Measurements from ENCODE around the gene ADAM20.
"Not testable (repeated sequence)": the region's sequence is repeated elsewhere in the genome, so short reads cannot be mapped to it uniquely, and the experiment has no call there.

Gene ADAM20

DNA sequence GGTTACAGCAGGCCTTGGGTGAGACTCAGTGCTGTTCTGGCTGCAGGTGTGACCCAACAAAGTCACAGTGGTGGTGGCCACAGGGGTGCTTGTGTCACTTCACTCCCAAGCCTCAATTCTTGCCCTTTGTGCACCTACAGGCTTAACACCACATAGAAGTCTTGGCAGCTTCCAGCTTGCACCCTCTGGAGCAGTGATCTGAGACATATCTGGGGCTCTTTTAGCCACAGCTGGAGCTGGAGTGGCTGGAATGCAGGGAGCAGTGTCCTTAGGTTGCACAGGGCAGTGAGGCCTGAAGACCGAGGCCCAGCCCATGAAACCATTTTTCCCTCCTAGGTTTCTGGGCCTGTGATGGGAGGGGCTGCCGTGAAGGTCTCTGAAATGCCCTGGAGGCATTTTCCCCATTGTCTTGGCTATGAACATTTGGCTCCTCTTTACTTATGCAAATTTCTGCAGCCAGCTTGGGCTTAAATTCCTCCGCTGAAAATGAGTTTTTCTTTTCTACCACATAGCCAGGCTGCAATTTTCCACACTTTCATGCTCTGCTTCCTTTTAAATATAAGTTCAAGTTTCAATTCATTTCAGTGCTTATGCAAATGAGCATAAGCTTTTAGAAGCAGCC is 45.1 kb downstream of the ADAM20 start:
- TF ChIP-seq EZH2phosphoT487 (IDR thresholded peaks at IDR 0.05; ENCODE audit: low read length) (no peak), EZH2 (optimal IDR thresholded peaks at IDR 0.05; ENCODE audit: low read depth, low read length) (no peak)
- TF ChIP-seq, protein P1, sequence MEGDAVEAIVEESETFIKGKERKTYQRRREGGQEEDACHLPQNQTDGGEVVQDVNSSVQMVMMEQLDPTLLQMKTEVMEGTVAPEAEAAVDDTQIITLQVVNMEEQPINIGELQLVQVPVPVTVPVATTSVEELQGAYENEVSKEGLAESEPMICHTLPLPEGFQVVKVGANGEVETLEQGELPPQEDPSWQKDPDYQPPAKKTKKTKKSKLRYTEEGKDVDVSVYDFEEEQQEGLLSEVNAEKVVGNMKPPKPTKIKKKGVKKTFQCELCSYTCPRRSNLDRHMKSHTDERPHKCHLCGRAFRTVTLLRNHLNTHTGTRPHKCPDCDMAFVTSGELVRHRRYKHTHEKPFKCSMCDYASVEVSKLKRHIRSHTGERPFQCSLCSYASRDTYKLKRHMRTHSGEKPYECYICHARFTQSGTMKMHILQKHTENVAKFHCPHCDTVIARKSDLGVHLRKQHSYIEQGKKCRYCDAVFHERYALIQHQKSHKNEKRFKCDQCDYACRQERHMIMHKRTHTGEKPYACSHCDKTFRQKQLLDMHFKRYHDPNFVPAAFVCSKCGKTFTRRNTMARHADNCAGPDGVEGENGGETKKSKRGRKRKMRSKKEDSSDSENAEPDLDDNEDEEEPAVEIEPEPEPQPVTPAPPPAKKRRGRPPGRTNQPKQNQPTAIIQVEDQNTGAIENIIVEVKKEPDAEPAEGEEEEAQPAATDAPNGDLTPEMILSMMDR (IDR thresholded peaks at IDR 0.05; ENCODE audit: low read length): no peak
- Histone ChIP-seq H3K4me2 (ENCODE audit: low read depth, low read length) (no peak overlapping the region), H3K9me3 (replicated peaks; ENCODE audit: insufficient read depth, low read length) (no peaks in the 10 kb centered on the region), H3K27ac (ENCODE audit: low read length) (no peak overlapping the region), H3K9me2 (replicated peaks; ENCODE audit: insufficient read depth, low read length) (no peaks in the 10 kb centered on the region), H4K20me1 (ENCODE audit: insufficient read depth, low read length) (no peaks in the 10 kb centered on the region), H3F3A (ENCODE audit: insufficient read depth, low read length) (no peaks in the 10 kb centered on the region), H3K36me3 (replicated peaks; ENCODE audit: insufficient read depth, low read length) (no peaks in the 10 kb centered on the region), H3K9ac (ENCODE audit: low read length) (no peak overlapping the region), H3K4me1 (ENCODE audit: low read length) (no peaks in the 10 kb centered on the region), H2AFZ (ENCODE audit: low read length) (no peak overlapping the region), H3K79me2 (ENCODE audit: low read length) (no peaks in the 10 kb centered on the region), H3K27me3 (replicated peaks; ENCODE audit: insufficient read depth, low read length) (no peaks in the 10 kb centered on the region), H3K4me3 (ENCODE audit: low read length) (no peak overlapping the region)
- no peak for DNase-seq

DNA sequence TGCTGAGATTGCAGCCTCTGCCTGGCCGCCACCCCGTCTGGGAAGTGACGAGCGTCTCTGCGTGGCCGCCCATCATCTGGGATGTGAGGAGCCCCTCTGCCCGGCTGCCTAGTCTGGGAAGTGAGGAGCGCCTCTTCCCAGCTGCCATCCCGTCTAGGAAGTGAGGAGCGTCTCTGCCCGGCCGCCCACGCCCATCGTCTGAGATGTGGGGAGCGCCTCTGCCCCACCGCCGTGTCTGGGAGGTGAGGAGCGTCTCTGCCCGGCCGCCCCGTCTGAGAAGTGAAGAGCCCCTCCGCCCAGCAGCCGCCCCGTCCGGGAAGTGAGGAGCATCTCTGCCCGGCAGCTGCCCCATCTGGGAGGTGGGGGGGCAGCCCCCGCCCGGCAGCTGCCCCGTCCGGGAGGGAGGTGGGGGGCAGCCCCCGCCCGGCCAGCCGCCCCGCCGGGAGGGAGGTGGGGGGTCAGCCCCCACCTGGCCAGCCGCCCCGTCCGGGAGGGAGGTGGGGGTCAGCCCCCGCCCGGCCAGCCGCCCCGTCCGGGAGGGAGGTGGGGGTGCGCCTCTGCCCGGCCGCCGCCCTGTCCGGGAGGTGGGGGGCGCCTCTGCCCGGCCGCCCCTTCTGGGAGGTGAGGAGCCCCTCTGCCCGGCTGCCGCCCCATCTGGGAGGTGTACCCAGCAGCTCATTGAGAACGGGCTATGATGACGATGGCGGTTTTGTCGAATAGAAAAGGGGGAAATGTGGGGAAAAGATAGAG is 57.3 kb downstream of the ADAM20 start:
- H3K79me2 ChIP-seq (ENCODE audit: low read length); H2AFZ ChIP-seq (ENCODE audit: low read length); H3F3A ChIP-seq (ENCODE audit: insufficient read depth, low read length): not testable (repeated sequence)

DNA sequence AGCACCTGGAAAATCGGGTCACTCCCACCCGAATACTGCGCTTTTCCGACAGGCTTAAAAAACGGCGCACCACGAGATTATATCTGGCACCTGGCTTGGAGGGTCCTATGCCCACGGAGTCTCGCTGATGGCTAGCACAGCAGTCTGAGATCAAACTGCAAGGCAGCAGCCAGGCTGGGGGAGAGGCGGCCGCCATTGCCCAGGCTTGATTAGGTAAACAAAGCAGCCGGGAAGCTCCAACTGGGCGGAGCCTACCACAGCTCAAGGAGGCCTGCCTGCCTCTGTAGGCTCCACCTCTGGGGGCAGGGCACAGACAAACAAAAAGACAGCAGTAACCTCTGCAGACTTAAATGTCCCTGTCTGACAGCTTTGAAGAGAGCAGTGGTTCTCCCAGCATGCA is 59.3 kb downstream of the ADAM20 start:
- not testable (repeated sequence) for DNase-seq; H3K9me3 ChIP-seq (replicated peaks; ENCODE audit: insufficient read depth, low read length); H3K27ac ChIP-seq (ENCODE audit: low read length); H3K4me1 ChIP-seq (ENCODE audit: low read length); H3K4me2 ChIP-seq (ENCODE audit: low read depth, low read length); H4K20me1 ChIP-seq (ENCODE audit: insufficient read depth, low read length); H3K9me2 ChIP-seq (replicated peaks; ENCODE audit: insufficient read depth, low read length); H3K4me3 ChIP-seq (ENCODE audit: low read length); H3F3A ChIP-seq (ENCODE audit: insufficient read depth, low read length); H3K27me3 ChIP-seq (replicated peaks; ENCODE audit: insufficient read depth, low read length); H2AFZ ChIP-seq (ENCODE audit: low read length); H3K9ac ChIP-seq (ENCODE audit: low read length); H3K36me3 ChIP-seq (replicated peaks; ENCODE audit: insufficient read depth, low read length); H3K79me2 ChIP-seq (ENCODE audit: low read length)

More for the DNA sequence above, 57.3 kb downstream of the ADAM20 start:
- not testable (repeated sequence) for H4K20me1 ChIP-seq (ENCODE audit: insufficient read depth, low read length); H3K9me3 ChIP-seq (replicated peaks; ENCODE audit: insufficient read depth, low read length); DNase-seq; H3K36me3 ChIP-seq (replicated peaks; ENCODE audit: insufficient read depth, low read length); H3K4me1 ChIP-seq (ENCODE audit: low read length); H3K27ac ChIP-seq (ENCODE audit: low read length); H3K4me2 ChIP-seq (ENCODE audit: low read depth, low read length); H3K9me2 ChIP-seq (replicated peaks; ENCODE audit: insufficient read depth, low read length); H3K9ac ChIP-seq (ENCODE audit: low read length); H3K27me3 ChIP-seq (replicated peaks; ENCODE audit: insufficient read depth, low read length); H3K4me3 ChIP-seq (ENCODE audit: low read length)

DNA sequence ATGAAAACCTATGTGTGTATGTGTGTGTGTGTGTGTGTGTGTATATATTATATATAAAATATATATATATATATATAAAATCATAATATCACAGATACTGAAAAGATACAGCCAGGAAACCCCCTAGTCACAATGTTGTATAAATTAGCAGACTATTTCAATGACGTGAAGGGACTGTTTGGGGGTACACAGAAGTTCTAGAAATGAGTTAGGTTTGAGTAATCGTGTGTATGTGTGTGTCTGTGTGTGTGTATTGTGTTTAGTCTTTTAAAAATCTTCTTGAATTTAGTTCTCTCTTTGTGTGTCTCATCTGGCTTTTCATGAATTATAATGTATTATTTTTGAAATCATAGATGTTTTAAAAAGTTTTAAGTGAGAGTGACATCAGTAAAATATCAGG is 61.0 kb downstream of the ADAM20 start:
- no peaks in the 10 kb centered on the region for H3K9me2 ChIP-seq (replicated peaks; ENCODE audit: insufficient read depth, low read length)
- no peak overlapping the region for H3K4me3 ChIP-seq (ENCODE audit: low read length)
- H3K9ac ChIP-seq (ENCODE audit: low read length): no peak overlapping the region
- H3K36me3 ChIP-seq (replicated peaks; ENCODE audit: insufficient read depth, low read length): no peaks in the 10 kb centered on the region
- H3K79me2 ChIP-seq (ENCODE audit: low read length): no peaks in the 10 kb centered on the region
- no peaks in the 10 kb centered on the region for H3K27me3 ChIP-seq (replicated peaks; ENCODE audit: insufficient read depth, low read length)
- TF ChIP-seq EZH2phosphoT487 (IDR thresholded peaks at IDR 0.05; ENCODE audit: low read length) (no peak), EZH2 (optimal IDR thresholded peaks at IDR 0.05; ENCODE audit: low read depth, low read length) (no peak)
- TF ChIP-seq, protein P1 (IDR thresholded peaks at IDR 0.05; ENCODE audit: low read length): no peak
- H4K20me1 ChIP-seq (ENCODE audit: insufficient read depth, low read length): no peaks in the 10 kb centered on the region
- no peak overlapping the region for H3K4me2 ChIP-seq (ENCODE audit: low read depth, low read length)
- no peaks in the 10 kb centered on the region for H3F3A ChIP-seq (ENCODE audit: insufficient read depth, low read length)
- H3K4me1 ChIP-seq (ENCODE audit: low read length): no peaks in the 10 kb centered on the region
- no peak for DNase-seq
- H3K27ac ChIP-seq (ENCODE audit: low read length): no peak overlapping the region
- no peaks in the 10 kb centered on the region for H3K9me3 ChIP-seq (replicated peaks; ENCODE audit: insufficient read depth, low read length)
- H2AFZ ChIP-seq (ENCODE audit: low read length): no peak overlapping the region
